PC-9 (cell line): ENCODE data around the gene CACNG7.

Experiments used
- CTCF ChIP-seq: fragments of 200-600 bp; sonication (generic); conservative IDR thresholded peaks from 2 replicates; pipeline ENCODE4 v1.6.1; 2017; ENCODE audit warnings: mixed run types, antibody characterized with exemption, mild to moderate bottlenecking, moderate library complexity
- EZH2 ChIP-seq: fragments of 200-600 bp; sonication (generic); IDR thresholded peaks from 2 replicates; pipeline ENCODE4 v1.8.0; 2017; ENCODE audit warnings: antibody characterized with exemption, low read depth

DNA sequence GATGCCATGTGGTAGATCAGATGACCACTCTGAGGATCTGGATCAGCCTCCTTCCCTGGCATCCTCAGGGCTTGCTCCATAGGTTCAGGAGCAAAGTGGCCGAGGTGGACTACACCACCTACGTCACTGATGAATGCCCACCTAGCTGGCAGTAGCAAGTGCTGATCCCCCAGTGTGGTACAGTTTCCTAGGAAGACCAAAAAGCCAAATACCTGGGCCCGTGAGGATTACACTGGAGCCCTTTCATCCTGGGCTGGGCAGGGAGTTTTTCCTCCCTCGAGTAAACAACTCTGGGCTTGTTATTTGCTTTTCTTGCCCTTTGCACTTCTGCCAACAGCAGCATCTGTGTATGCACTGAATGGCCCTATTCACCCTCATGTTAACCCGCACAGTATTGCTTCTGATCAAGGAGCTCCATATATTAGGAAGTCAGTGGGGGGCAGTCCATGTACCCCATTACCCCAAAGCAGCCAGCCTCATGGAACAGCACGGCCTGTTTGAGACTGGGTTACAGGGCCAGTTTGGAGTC, 44.7 kb upstream of the CACNG7 start:
- no peak for TF ChIP-seq EZH2
- TF ChIP-seq CTCF, result no peak
